ENCODE measurements around the gene TMEM88.

- no peak for TF ChIP-seq ZNF70 (CRISPR knock-in tag; IDR thresholded peaks at IDR 0.05)
- TF ChIP-seq CREB5 (CRISPR knock-in tag; IDR thresholded peaks at IDR 0.05; ENCODE audit: low read depth): no peak
- TF ChIP-seq ARNTL (CRISPR knock-in tag; IDR thresholded peaks at IDR 0.05; ENCODE audit: borderline replicate concordance, low read depth): no peak
- TF ChIP-seq ZNF8 (CRISPR knock-in tag; IDR thresholded peaks at IDR 0.05): no peak
- TF ChIP-seq TCF4 (CRISPR knock-in tag; IDR thresholded peaks at IDR 0.05; ENCODE audit: borderline replicate concordance): no peak
- no peak for TF ChIP-seq ZFP30 (CRISPR knock-in tag; IDR thresholded peaks at IDR 0.05)
- TF ChIP-seq ZC3H10 (CRISPR knock-in tag; IDR thresholded peaks at IDR 0.05): no peak
Observed at GRCh38 chr17:7807206-7807605, 47.7 kb upstream of the TMEM88 start.
